ENCODE measurements around the gene DENND2D.

DENND2D gene

DNA sequence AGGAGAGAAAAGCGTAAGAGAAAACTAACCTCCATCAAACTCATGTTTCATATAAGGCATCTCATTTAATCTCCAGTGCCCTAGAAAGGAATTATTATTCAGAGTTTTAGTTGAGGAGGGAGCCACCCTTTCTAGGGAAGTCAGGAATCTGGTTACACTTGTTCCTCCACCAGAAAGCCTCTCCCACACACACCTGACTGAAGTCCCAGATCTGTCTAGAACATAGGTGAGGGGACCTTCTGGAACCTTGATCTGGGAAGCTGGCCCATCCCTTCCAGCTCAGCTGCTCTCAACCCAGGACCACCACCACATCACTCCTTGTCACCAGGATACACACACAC, 1.9 kb upstream of the DENND2D start:
- DNase-seq: no peak

DNA sequence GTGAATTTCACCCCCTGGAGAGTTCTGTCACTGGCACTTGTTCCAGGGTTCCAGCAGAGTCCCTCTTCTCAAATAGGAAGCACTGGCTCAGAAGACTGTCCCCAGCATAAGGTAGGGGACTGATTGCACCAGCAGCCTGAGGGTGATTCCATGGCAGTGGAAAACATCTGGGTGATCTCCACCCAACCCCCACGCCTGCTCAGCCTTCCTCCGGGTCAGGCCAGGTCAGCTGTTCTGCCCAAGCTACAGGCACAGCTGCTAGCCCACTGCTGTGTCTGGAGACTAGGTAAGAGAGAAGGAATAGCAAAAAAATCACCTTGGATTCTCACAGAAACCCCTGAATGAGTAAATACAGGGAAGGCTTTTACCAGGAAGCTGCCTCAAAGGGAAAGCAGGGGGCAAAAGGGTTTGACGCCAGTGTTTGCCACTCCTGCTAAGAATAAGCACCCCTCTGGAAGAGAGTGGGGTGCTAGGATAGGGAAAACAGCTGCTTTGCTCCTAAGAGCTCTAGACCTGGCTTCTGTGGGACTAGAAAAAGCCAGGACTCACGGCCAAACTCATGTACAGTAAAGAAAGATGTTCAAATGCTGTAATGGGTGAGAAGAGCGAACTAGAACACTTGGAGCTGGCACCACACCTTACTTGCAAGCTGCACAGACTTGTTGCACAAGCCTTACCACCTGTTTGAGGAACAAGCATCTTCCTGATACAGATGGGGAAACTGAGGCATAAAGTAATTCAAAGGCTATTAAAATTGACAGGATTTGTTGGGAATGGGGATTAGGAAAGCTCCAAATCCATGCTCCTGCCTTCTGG, 1.0 kb upstream of the DENND2D start:
- DNase-seq: peak; percentile 10

DNA sequence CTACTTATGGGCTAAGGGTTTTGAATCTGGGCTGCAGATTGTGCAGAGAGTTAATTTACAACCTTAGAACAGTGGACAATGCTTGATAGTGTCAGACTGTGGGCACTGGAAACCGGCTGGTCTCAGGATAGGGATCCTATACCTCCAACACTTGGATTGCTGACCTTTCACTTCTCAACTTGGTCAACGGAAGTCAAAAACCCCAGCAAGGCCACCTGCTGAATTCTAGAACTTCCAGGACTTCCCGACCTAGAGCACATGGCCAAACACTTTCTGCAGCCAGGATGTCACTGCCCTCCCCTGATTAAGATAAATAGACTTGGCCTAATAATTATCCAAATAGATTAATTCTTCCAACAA, 336 bp upstream of the DENND2D start:
- no peak for DNase-seq

DNA sequence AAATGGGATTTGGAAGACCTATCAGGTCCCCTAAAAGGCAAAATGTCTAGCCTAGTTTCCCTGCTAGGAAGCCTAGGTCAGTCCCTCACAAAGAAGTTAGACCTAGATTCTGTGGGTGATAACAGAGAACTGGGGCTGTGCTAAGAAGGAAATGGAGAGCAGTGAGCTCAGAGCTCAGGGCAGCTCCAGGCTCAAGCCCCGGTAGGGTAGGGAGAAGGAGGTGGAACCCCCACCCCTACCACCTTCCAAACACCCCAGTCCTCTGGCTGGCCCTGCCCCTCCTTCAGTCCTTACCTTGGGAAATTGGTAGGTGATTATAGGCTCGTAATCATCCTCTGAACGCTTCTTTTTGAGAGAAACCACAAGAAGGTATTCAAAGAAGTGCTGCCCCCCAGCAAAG, 1.1 kb downstream of the DENND2D start:
- no peak for DNase-seq

DNA sequence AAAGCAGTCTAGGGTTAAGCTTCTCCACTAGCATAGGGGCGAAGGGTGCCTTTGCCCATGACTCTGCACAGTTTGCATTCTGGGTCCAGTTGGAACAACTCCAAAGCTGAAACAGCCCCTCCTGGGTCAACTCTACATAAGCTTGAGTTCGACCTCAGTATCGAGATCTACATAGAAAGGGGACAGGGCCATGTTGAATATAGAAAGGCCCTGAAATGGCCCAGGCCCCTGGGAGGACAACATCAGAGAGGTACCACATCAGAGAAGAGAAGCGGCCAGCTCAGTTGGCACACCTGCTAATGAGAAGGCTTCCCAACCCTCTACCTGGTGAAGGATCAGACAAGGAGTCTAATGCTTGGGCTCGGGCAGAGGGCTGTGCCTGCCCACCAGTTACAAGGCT, 1.6 kb downstream of the DENND2D start:
- no peak for DNase-seq

DNA sequence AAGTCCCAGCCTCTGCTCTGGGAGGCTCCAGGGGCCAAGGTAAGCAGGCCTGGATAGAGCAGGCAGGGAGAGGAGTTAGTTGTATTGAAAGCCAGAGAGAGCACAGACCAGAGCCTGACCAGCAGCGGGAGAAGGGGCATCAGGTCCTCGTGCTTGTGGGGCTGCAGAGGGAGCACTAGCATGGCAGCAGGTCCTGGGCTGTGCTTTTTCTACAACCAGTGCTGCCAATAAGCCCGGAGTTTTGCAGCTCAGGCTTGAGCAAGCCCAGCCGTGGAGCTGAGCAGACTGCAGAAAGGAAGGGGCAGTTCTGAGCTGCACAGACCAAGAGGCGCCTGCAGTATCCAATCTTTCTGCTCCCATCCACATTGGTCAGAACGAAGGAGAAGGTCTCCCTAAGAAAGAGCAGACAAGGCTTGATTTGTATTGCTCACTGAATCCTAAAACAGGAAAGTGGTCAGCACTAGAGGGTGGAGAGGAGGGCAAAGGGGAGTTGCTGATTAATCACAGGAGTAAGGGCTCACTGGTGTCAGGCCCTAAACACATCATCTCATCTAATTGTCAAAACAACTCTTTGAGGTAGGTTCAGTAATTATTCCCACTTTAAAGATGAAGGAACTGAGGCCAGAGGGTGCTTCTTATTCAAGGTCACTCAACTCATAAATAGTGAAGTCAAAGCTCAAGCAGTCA, 2.7 kb downstream of the DENND2D start:
- peak; percentile 59 for DNase-seq

DNA sequence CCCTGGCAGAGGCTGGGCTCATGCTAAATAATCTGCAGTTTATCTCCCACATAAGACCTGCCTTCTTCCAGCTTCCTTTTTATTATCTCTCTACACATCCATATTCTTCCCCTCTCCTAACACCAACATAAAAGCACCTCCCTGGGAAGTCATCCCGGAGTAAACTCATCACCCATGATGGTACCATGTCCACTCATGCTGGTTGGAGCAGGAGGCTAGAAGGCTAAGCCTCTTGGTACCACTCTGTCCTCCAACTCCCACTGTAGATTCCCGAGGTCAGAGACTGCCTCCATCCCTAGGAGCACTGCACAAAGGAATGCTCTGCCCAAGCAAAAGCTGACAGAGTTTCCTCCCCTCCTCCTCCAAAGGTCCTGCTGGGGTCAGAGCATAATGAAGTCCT, 4.2 kb downstream of the DENND2D start:
- DNase-seq: no peak

DNA sequence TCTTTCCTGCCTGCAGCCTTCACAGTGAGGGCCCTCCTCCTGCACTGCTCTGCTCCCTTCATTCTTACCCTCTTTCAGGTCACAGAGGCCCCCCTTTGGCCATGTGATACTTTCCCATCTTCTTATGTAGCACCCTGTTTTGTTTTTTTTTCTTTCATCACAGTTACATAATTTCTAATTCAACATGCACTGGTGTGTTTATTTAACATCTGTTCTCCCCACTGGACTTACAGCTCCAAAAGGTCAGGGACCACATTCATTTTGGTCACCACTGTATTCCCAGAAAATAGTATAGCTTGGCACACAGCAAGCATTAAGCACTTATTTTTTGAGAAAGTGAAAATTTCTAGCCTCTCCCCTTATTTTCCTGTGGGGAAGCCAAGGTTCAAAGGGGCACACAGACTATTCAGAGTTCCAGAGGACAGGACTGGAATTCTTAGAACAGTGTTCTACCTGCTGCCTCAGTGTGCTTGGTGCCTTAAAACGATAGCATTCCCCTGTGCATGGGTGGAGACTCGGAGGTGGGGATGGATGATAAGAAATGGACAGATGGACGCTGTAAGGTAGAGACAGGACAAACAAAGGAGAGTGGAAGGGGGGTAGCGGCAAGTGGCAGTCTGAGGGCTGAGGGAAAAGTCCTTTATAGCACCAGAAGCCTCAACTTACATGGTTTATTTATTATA, 5.3 kb downstream of the DENND2D start:
- DNase-seq: no peak

DNA sequence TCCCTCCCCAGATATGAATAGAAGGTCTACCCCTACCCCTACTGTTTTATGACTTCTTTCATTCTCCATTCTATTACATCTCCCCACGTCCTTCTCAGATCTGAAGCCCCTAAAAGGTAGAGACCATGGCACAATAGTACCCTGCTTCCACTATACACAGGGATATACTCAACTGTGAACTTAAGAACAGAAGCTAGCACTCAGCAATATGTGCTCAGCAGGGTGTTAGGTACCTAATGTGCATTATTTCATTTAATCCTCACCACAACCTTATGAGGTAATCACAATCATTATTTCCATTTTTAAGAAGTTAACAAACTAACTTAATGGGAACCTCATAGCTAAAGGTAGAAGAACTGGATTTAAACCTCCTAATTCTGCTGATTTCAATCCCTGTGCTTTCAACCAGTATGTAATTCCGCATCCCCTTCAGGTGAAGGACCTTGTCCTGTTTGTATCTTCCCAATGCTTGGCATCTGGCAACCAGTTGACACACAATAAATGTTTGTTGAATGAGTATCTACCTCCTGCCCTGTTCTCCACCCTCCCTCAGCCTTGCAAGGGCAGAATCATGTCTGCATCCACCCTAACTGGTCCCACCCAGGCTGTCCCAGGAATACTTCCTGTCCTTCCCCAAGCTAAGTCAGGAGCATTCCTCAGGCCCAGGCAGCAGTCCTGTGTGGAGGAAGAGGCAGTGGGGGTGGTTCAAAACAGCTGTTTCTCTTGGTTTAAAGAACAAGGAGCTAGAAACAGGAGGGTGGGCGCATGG, 6.5 kb downstream of the DENND2D start:
- DNase-seq: no peak

DNA sequence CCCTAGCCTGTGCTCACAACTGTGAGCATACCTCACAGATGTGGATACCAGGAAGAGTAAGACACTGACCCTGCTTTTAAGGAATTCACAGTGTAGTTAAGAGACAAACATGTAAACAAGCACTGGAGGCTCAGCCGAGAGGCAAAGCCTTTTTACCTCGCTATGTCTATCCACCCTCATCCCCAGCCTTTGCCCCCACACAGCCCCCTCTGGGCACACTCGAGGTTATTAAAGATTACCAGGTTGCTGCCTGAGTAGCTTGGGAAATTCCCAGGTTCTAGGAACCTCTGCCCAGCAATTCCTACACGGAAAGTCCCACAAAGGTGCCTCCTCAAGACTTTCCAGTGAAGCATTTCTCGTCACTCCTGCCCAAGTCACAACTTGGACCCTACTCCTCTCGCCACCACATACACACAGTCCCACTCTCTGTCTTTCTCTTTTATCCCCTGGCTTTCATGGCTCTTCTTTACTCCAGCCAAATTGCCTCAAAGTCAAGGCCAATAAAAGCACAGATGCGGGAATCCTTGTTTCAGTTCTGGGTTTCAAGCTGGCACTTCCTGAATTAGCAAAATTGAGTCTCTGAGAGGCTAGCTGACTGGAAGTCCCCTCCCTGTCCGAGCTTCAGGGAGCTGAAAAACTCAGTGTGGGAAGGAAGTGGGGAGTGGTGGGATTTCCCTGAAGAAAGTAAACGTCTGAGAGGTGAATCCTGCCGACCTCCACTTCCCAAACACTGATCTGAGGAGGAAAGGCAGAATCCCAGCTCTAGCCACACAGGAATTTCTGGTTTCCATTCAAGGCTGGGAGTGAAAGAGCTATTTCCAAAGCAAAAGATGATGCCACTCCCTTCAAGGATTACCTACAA, 7.6 kb downstream of the DENND2D start:
- DNase-seq: no peak

DNA sequence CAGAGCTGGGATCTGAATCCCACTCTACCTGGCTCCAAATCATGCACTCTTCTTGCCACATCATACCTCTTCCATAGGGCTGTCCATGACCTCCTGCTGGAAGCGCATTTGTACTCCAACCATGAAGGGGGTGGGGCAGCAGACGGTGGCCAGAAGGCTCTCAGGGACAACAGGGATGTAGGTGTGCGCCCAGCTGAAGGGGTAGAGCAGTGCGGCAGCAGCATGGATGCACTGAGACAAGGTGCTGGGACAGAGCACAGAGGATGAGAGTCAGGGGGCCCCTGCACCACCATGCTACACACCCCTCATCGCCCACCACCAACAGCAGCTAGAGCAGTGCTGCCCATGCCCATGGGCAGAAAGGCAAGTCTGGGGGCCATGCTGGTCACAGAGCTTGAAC, 8.4 kb downstream of the DENND2D start:
- DNase-seq: no peak

DNA sequence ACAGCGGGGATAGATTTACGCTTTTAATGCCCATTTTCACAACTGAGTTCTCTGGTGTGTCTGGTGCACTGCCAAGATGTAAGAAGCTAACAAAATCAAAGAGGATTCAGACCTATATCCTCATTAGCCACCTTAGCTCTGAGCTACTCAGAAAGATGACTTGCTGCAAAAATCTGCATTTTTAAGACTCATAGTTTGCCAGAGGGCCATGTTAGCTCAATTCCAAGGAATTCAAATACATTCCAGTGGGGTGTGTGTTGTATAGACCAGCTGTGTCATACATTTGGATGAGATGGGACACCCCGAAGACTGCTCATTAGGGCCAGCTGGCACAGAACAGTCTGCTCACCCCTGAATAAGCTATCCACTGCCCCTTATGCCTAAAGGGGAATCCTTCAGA, 8.9 kb downstream of the DENND2D start:
- no peak for DNase-seq

DNA sequence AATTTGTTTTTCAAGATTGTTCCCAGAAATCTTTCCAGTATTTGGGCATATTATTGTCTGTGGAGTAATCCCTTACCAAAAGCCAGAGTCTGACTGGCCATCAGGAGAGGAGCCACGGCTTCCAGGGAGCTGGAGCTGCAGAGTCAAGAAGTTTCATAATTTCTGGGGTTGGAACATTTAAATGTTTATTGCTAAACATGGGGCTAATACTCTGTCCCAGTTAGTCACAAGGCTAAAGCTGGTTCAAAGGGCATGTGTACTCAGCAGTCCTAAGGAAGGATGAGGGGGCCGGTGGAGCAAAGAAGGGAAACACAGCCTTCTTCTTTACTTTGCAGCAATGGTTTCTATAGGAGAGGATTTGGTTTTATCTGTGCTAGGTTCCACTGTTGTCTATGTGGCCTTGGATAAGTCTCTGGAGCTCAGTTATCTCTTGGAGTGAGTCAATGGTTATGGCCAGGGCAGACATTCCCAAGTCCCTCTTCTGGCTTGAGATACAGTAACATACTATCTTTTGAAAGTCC, 9.5 kb downstream of the DENND2D start:
- DNase-seq: no peak

DNA sequence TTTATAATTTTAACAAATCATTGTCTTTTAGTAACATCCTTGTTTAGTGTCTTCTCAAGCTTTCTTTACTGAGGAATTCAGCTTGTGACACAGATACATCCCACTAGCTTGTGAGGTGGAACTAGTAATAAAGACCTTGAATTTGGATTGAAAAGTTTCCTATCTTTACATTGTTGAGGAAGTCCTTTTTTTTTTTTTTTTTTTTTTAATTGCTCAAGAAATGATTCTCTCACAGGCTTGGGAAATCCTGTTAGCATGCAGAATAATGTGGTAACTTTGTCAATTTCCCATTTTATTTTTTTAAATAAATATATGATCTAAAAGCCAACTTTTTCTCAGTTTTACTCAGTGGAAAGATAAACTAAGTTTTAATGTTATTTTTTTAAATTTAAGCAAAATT, 15.8 kb downstream of the DENND2D start:
- no peak for DNase-seq

DNA sequence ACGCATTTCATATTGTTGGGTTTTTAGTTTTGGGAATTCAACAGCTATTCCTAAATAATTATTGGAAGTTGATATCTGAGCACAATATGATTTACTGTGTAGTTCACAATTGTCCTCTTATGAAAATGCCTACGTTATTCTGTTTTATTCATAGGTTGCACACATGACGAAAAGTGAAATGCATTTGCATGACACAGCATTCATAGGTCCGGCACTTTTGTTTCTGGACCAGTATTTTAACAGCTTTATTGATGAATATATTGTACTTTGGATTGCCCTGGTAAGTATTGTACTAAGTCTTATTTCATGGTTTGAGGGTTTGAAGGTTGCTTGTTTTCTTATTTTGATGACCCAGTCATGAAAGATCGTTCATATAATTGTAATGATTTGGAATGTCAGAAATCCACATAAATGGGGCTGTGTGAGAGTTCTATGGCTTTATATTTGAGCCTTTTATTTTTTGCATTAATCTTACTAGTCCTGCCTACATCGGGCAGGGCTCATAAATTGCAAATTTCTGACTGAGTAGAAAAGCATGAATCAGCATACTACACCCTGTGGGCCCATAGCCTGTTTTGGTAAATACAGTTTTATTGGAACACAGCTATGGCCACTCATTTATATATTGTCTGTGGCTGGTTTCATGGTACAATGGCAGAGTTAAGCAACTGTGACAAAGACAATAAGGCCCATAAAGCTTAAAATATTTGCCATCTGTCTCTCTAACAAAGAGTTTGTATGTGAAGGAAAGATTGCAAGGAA, 17.0 kb downstream of the DENND2D start:
- DNase-seq: no peak

DNA sequence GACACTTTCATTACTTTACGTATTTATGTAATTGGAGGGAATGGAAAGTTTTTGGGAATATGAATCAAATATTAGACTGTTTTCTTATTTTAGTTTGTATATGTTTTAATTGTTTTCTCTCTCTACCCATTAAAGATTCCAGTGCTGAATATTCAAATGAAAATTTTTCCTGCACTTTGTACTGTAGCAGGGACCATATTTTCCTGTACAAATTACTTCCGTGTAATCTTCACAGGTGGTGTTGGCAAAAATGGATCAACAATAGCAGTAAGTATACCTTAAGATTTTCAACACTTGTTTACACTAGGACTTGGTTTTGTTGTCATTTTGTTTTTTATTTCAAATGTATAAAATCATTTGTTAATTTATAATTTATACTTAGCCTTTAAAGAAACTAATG, 18.4 kb downstream of the DENND2D start:
- no peak for DNase-seq

DNA sequence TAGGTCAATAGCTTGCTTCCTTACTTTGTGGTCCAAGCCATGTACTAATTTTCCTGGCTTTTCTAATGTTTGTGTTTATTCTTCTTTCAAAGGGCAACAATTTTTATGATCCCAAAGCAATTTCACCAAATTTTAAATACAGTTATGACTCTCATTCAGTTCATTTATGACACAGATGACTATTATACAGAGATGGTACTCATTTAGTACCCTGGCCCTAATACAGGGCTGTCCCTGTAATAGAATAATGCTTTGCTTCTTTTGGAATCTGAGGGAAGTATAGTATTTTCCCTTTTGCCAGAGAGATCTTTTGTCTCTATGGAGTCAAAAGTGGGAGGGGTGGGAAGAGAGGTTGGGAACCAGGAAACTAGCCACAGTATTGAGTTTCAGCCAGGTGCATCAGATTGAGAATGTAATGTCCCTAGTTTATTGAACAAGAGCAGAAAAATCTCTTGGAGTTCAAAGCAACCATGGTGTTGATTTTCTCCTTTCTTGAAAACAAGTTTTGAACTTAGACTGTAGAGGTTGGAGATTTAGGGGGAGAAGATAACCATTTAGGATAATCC, 20.4 kb downstream of the DENND2D start:
- no peak for DNase-seq

DNA sequence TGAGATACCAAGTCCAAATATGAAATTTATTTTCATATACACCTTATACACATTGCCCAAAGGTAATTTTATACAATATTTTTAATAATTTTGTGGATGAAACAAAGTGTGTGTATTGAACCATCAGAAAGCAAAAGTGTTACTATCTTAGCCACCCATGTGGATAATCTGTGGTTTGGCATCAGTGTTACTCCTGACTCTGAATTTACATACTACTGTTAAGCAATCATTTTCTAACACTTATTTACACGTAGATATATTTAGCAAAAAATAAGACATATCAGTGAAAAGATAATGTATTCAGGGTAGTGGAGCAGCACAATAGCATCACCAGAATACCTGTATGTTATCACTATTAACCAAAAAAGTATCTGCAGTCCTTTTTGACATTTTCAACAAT, 23.8 kb downstream of the DENND2D start:
- no peak for DNase-seq

DNA sequence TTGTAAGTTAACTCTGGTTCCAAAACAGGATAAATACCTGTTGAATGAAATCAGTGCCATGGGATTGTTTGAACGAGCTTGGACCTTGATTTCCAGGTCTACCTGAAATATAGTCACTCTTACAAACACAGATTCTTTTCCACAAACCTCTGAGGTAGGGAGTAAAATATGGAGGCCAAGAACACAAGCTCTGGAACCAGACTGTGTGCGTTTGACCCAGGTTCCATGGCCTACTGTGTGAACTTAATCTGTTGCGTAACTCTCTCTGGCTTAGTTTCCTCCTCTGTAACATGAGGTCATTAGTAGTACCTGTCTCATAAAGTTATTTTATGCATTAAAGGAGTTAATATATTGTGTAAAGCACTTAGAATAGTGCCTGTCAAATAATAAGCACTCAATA, 25.1 kb downstream of the DENND2D start:
- DNase-seq: no peak

DNA sequence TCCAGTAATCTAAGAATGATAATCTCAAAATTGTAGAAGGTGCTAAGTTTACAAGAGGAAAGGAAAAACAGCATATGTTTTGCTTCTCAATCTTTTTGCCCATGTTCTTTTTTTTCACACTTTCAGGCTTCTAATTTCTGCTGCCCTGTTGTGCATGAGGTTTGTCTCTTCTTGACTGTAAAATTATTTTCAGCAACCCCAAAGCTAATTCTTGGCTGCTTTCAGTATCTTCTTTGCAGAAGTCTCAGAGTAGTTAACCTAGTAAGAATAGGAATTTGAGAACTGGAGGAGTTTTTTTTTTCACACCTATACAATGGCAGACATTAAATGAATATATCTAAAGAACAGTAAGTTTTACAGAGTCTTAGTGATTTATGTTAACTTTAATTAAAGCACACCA, 26.4 kb downstream of the DENND2D start:
- no peak for DNase-seq

DNA sequence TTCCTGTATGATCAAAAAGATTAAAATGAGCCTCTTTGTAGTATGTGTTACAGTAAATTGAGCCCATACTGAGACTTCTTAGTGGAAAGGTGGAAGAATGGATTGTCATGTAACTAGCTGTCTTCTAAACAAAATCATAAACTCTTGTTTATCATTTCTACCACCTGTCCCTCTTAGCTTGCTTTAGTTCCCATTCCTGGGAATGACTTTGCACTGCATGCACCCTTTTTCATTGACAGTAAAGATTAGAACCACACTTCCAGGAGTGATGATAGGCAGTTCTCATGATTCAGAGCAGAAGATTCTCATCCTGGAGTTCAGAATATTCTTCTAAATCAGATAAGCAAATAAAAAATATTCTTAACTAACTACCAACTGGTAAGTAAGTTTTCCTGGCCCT, 28.0 kb downstream of the DENND2D start:
- DNase-seq: peak; percentile 29
